NCI-H510A (cell line): Measurements from ENCODE around the gene CWC15.
"Not testable (repeated sequence)": the region's sequence is repeated elsewhere in the genome, so short reads cannot be mapped to it uniquely, and the experiment has no call there.

Experiments used
- DNase-seq: peaks from one replicate; lab custom pipeline; 2025; lab: John Stamatoyannopoulos, UW

Gene CWC15

GRCh38 chr11:94954753-94955152 lies 18.6 kb downstream of the CWC15 start:
- no peak for DNase-seq

GRCh38 chr11:94948070-94948617 lies 25.2 kb downstream of the CWC15 start:
- no peak for DNase-seq

- no peak for DNase-seq
Observed at GRCh38 chr11:94946812-94947211, 26.5 kb downstream of the CWC15 start.

- no peak for DNase-seq
Observed at GRCh38 chr11:94941131-94941530, 32.2 kb downstream of the CWC15 start.

GRCh38 chr11:94939346-94939745 lies 34.0 kb downstream of the CWC15 start:
- no peak for DNase-seq

- DNase-seq, result no peak
Observed at GRCh38 chr11:94938095-94939055, 35.0 kb downstream of the CWC15 start.

GRCh38 chr11:94934846-94935245 lies 38.5 kb downstream of the CWC15 start:
- DNase-seq, result no peak

GRCh38 chr11:94934362-94934761 lies 39.0 kb downstream of the CWC15 start:
- DNase-seq, result no peak

- no peak for DNase-seq
Observed at GRCh38 chr11:94933223-94934130, 39.9 kb downstream of the CWC15 start.

- no peak for DNase-seq
Observed at GRCh38 chr11:94932503-94932902, 40.9 kb downstream of the CWC15 start.

GRCh38 chr11:94932072-94932471 lies 41.3 kb downstream of the CWC15 start:
- DNase-seq, result not testable (repeated sequence)

GRCh38 chr11:94928117-94928990 lies 45.0 kb downstream of the CWC15 start:
- DNase-seq, result no peak

GRCh38 chr11:94926698-94927237 lies 46.6 kb downstream of the CWC15 start:
- DNase-seq, result no peak

GRCh38 chr11:94926271-94926625 lies 47.1 kb downstream of the CWC15 start:
- no peak for DNase-seq

- DNase-seq, result no peak
Observed at GRCh38 chr11:94925422-94926270, 47.7 kb downstream of the CWC15 start.

GRCh38 chr11:94924612-94925011 lies 48.7 kb downstream of the CWC15 start:
- DNase-seq, result no peak

- DNase-seq, result no peak
Observed at GRCh38 chr11:94924171-94924572, 49.2 kb downstream of the CWC15 start.

- no peak for DNase-seq
Observed at GRCh38 chr11:94923004-94923334, 50.4 kb downstream of the CWC15 start.

GRCh38 chr11:94922321-94923003 lies 50.9 kb downstream of the CWC15 start:
- DNase-seq, result no peak

- DNase-seq, result no peak
Observed at GRCh38 chr11:94920311-94920710, 53.0 kb downstream of the CWC15 start.
